ENCODE results near the gene ANKS6. TPM values are rescaled to one million over a fixed set of nuclear protein-coding genes. Genes with fewer than 3 reads are reported as not detected.

ANKS6 gene
- total and polyA plus RNA-seq, 10 of the 15 experiments (the other 5 are each of a cell fraction or from before 2014, with no cell fraction given), result 2.0 to 16.2 (median 6.1) TPM

DNA sequence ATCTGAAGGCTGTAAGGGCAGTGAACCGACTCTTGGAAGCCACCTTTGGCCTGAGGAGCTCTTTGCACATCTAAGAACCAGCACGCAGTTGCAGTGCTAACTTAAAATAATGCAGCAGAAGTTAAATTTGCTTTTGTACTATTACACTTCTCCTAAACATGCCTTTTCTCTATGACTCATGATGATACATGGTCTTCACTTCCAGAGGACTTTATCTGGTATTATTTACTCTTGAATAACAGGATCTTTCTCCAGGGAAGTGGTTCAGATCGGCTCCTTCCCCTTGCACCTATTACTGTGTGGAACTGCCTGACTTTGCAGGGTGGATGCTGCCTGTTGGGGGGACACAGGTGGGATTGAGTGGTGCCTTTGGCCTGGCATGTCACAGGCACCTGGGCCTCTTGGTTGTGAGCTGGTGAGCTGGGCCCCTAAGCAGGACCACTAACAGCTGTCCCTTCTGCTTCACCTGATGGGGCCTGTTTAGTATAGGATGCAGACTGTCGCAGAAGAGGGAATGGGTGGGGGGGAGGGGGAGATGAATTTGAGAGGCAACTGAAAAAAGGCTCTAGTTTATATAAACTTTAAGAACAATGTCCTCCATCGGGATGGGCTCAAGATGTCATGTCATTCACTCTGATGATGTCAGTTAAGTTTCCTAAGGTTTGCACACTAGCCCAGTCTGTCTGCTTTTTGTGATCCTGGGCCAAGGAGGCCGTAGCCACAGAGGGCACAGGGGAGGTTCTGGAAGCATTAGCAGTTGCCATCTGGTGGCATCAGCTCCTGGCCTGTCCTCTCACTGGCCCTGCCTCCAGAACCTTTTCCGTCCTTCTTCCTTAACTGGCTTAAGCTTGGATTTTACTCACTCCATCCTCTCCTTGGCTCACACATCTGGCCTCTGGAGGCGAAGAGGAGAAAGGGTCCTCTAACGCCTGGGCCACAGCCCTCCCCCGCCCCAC, 53.8 kb downstream of the ANKS6 start:
- H3K36me3 ChIP-seq (ENCODE audit: control insufficient read depth in 2 of 2, insufficient read depth in 2 of 2, low read length in 1 of 2), result no peaks in the 10 kb centered on the region
- TF ChIP-seq, protein P1, sequence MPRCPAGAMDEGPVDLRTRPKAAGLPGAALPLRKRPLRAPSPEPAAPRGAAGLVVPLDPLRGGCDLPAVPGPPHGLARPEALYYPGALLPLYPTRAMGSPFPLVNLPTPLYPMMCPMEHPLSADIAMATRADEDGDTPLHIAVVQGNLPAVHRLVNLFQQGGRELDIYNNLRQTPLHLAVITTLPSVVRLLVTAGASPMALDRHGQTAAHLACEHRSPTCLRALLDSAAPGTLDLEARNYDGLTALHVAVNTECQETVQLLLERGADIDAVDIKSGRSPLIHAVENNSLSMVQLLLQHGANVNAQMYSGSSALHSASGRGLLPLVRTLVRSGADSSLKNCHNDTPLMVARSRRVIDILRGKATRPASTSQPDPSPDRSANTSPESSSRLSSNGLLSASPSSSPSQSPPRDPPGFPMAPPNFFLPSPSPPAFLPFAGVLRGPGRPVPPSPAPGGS (IDR thresholded peaks at IDR 0.05; ENCODE audit: borderline replicate concordance, insufficient read depth, low read depth, low read length, poor library complexity, severe bottlenecking), result no peak
- no peak for TF ChIP-seq HDGF (IDR thresholded peaks at IDR 0.05)
- no peaks in the 10 kb centered on the region for H3K27me3 ChIP-seq (replicated peaks in 1 of 2; ENCODE audit: control insufficient read depth in 2 of 2, insufficient read depth in 2 of 2, low read length in 1 of 2)
- H2AFZ ChIP-seq (ENCODE audit: control insufficient read depth, low read depth, low read length), result no peak overlapping the region
- POLR2A ChIA-PET, result no interaction called here
- 50% methylated on average over 8 of the region's 10 CpGs for WGBS (ENCODE audit: insufficient coverage, insufficient replicate concordance, low lambda C conversion rate, missing lambda C conversion rate)
- BruUV-seq (replicated peaks), result no TSS peak
- CTCF ChIA-PET, result no interaction called here
- H3K79me2 ChIP-seq (ENCODE audit: control insufficient read depth, insufficient read depth, low read length), result no peaks in the 10 kb centered on the region
- H3K9me3 ChIP-seq (replicated peaks; ENCODE audit: control insufficient read depth, insufficient read depth, low read length), result no peaks in the 10 kb centered on the region
- in situ Hi-C loops (cut with MboI) (no loop called here), intact Hi-C loops (cut with micrococcal nuclease; ENCODE audit: unreplicated experiment) (no loop called here)
- ATAC-seq, result no peak
- H3K4me1 ChIP-seq (ENCODE audit: control insufficient read depth, insufficient read depth, low read length), result no peaks in the 10 kb centered on the region
- H3K4me3 ChIP-seq, result no peak overlapping the region
- RAD21 ChIA-PET (ENCODE audit: unreplicated experiment), result no interaction called here
- H4K20me1 ChIP-seq (ENCODE audit: control insufficient read depth, insufficient read depth), result no peaks in the 10 kb centered on the region; the same call in 1 of the 2 replicates
- SMC1A ChIA-PET (ENCODE audit: uncharacterized antibody, unreplicated experiment), result no interaction called here
- no peak for DNase-seq (ENCODE audit: low read depth, low spot score)
- H3K4me2 ChIP-seq (ENCODE audit: control insufficient read depth, insufficient read depth), result no peak overlapping the region
- H3K9ac ChIP-seq (ENCODE audit: control insufficient read depth, insufficient read depth, low read length), result no peak overlapping the region
- no peak overlapping the region for H3K27ac ChIP-seq (ENCODE audit: control insufficient read depth, insufficient read depth)
- FAIRE-seq, result no peak

DNA sequence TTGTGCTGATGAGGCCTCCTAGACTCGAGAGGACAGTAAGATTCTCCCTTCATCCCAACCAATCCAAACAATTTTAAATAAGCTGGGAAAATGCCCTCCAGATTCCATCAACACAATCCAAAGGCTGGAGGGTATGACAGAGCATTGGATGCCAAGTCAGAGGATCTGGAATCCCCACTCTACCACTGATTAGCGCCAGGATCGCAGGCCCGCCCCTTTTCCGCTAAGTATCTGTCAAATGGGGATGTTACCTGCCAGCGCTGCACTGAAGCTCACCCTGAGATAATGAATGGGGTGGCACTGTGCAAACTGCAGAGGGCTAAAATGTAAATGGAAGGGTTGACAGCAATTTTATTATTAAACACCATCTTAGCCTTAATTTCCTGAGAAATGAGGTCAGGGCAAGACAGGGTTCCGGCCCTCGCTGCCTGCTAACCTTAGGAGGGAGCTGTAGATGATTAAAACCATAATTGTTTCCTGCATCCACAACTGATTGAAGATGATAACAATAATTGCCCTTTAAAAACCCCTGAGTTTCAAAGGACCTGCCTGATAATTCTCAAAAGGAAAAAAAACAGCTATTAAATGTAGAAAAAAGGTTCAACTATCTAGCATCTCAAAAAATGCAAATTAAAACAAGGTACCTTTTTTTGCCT, 56.0 kb downstream of the ANKS6 start:
- in situ Hi-C loops (cut with MboI), result no loop called here
- FAIRE-seq, result no peak
- TF ChIP-seq POLR2A (IDR thresholded peaks at IDR 0.05; ENCODE audit: low read depth, low read length) (no peak), SP1 (IDR thresholded peaks at IDR 0.05; ENCODE audit: low read depth, low read length) (no peak), RAD51 (IDR thresholded peaks at IDR 0.05) (no peak), SUPT20H (IDR thresholded peaks at IDR 0.05; ENCODE audit: borderline replicate concordance, control insufficient read depth, low read depth, low read length) (no peak), SMAD5 (IDR thresholded peaks at IDR 0.05; ENCODE audit: low read depth) (no peak), SREBF2 (IDR thresholded peaks at IDR 0.05; ENCODE audit: low read length) (no peak), GATAD2B (conservative IDR thresholded peaks at IDR 0.05; ENCODE audit: low read depth) (no peak)
- TF ChIP-seq, protein P2, sequence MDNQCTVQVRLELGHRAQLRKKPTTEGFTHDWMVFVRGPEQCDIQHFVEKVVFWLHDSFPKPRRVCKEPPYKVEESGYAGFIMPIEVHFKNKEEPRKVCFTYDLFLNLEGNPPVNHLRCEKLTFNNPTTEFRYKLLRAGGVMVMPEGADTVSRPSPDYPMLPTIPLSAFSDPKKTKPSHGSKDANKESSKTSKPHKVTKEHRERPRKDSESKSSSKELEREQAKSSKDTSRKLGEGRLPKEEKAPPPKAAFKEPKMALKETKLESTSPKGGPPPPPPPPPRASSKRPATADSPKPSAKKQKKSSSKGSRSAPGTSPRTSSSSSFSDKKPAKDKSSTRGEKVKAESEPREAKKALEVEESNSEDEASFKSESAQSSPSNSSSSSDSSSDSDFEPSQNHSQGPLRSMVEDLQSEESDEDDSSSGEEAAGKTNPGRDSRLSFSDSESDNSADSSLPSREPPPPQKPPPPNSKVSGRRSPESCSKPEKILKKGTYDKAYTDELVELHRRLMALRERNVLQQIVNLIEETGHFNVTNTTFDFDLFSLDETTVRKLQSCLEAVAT (IDR thresholded peaks at IDR 0.05), result no peak
- TF ChIP-seq, protein P3, sequence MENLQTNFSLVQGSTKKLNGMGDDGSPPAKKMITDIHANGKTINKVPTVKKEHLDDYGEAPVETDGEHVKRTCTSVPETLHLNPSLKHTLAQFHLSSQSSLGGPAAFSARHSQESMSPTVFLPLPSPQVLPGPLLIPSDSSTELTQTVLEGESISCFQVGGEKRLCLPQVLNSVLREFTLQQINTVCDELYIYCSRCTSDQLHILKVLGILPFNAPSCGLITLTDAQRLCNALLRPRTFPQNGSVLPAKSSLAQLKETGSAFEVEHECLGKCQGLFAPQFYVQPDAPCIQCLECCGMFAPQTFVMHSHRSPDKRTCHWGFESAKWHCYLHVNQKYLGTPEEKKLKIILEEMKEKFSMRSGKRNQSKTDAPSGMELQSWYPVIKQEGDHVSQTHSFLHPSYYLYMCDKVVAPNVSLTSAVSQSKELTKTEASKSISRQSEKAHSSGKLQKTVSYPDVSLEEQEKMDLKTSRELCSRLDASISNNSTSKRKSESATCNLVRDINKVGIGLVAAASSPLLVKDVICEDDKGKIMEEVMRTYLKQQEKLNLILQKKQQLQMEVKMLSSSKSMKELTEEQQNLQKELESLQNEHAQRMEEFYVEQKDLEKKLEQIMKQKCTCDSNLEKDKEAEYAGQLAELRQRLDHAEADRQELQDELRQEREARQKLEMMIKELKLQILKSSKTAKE (IDR thresholded peaks at IDR 0.05; ENCODE audit: low read depth, poor library complexity, severe bottlenecking), result no peak

More for the DNA sequence above, 56.0 kb downstream of the ANKS6 start:
- H3K27ac ChIP-seq (ENCODE audit: control insufficient read depth, insufficient read depth), result no peak overlapping the region
- H3K4me1 ChIP-seq (ENCODE audit: control insufficient read depth, insufficient read depth, low read length), result no peaks in the 10 kb centered on the region
- 88% methylated on average over 8 of the region's 8 CpGs for WGBS (ENCODE audit: insufficient coverage, insufficient replicate concordance, low lambda C conversion rate, missing lambda C conversion rate)
- BruUV-seq (replicated peaks), result no TSS peak
- no peaks in the 10 kb centered on the region; the same call in 1 of the 2 replicates for H4K20me1 ChIP-seq (ENCODE audit: control insufficient read depth, insufficient read depth)
- CTCF ChIA-PET, result no interaction called here
- no peak overlapping the region for H3K9ac ChIP-seq (ENCODE audit: control insufficient read depth, insufficient read depth, low read length)
- SMC1A ChIA-PET (ENCODE audit: uncharacterized antibody, unreplicated experiment), result interaction anchor here (1.4 kb wide), 1 partner anchor 35 kb away, joined by 4 read pairs; no protein-coding TSS in a partner anchor
- DNase-seq (ENCODE audit: low read depth, low spot score) (no peak), ATAC-seq (no peak)
- intact Hi-C loops (cut with micrococcal nuclease; ENCODE audit: unreplicated experiment), result no loop called here
- no peak overlapping the region for H2AFZ ChIP-seq (ENCODE audit: control insufficient read depth, low read depth, low read length)
- RAD21 ChIA-PET (ENCODE audit: unreplicated experiment), result no interaction called here
- H3K36me3 ChIP-seq (ENCODE audit: control insufficient read depth in 2 of 2, insufficient read depth in 2 of 2, low read length in 1 of 2), result no peaks in the 10 kb centered on the region
- no peak overlapping the region for H3K4me3 ChIP-seq
- H3K27me3 ChIP-seq (replicated peaks in 1 of 2; ENCODE audit: control insufficient read depth in 2 of 2, insufficient read depth in 2 of 2, low read length in 1 of 2), result no peaks in the 10 kb centered on the region
- no peaks in the 10 kb centered on the region for H3K79me2 ChIP-seq (ENCODE audit: control insufficient read depth, insufficient read depth, low read length)
- POLR2A ChIA-PET, result no interaction called here
- no peak overlapping the region for H3K4me2 ChIP-seq (ENCODE audit: control insufficient read depth, insufficient read depth)
- no peaks in the 10 kb centered on the region for H3K9me3 ChIP-seq (replicated peaks; ENCODE audit: control insufficient read depth, insufficient read depth, low read length)
